Ectodermal cell (in vitro differentiated cells): ENCODE data around the gene GAREM2.

ENCODE experiments used
- H3K27ac ChIP-seq: 2 replicates; pipeline ENCODE4 v1.7.0; 2013; ENCODE audit warnings: mild to moderate bottlenecking, low read depth, low read length; ENCODE audit not compliant: insufficient read depth, poor library complexity, severe bottlenecking
- H3K27me3 ChIP-seq: 2 replicates; pipeline ENCODE4 v1.7.0; 2013; ENCODE audit warnings: mild to moderate bottlenecking, low read length; ENCODE audit not compliant: insufficient read depth, control insufficient read depth, poor library complexity, severe bottlenecking
- H3K36me3 ChIP-seq: one replicate; pipeline ENCODE4 v1.7.0; 2013; ENCODE audit warnings: low read length; ENCODE audit not compliant: control insufficient read depth, insufficient read depth
- H3K4me1 ChIP-seq: one replicate; pipeline ENCODE4 v1.7.0; 2013; ENCODE audit warnings: low read length; ENCODE audit not compliant: control insufficient read depth, insufficient read depth
- H3K4me3 ChIP-seq: 2 replicates; pipeline ENCODE4 v1.7.0; 2013; ENCODE audit warnings: low read depth, low read length, control low read depth; ENCODE audit not compliant: insufficient read depth
- H3K9me3 ChIP-seq: 2 replicates; pipeline ENCODE4 v1.7.0; 2013; ENCODE audit warnings: mild to moderate bottlenecking, low read length, moderate library complexity; ENCODE audit not compliant: control insufficient read depth
- WGBS, 2 experiments: methylation state at CpG; one replicate each; pipeline ENCODE4 v1.1.7; 2013; ENCODE audit warnings: missing lambda C conversion rate in 2 of 2; 5-methylcytosine and 5-hydroxymethylcytosine counted together

GAREM2 gene

GRCh38 chr2:26196683-26197418 is 24.0 kb downstream of the GAREM2 start:
- no peaks in the 10 kb centered on the region for H3K4me1 ChIP-seq
- H3K27me3 ChIP-seq, result no peaks in the 10 kb centered on the region
- H3K27ac ChIP-seq, result no peak overlapping the region
- H3K36me3 ChIP-seq, result peaks cover 15% of the 10 kb centered on the region
- 93 to 96% methylated on average over 9 of the region's 9 CpGs for WGBS, 2 experiments
- no peak overlapping the region for H3K4me3 ChIP-seq
- H3K9me3 ChIP-seq, result no peaks in the 10 kb centered on the region

- Histone ChIP-seq H3K9me3 (no peaks in the 10 kb centered on the region), H3K27me3 (no peaks in the 10 kb centered on the region), H3K36me3 (peaks cover 15% of the 10 kb centered on the region), H3K4me3 (no peak overlapping the region), H3K27ac (no peak overlapping the region), H3K4me1 (no peaks in the 10 kb centered on the region)
- WGBS, 2 experiments, result 90 to 95% methylated on average over 4 of the region's 4 CpGs
These were observed 24.6 kb downstream of the GAREM2 start for GRCh38 chr2:26197516-26197915.

- Histone ChIP-seq H3K4me1 (peaks cover 6% of the 10 kb centered on the region), H3K9me3 (no peaks in the 10 kb centered on the region), H3K27ac (no peak overlapping the region), H3K27me3 (no peaks in the 10 kb centered on the region), H3K36me3 (no peaks in the 10 kb centered on the region), H3K4me3 (no peak overlapping the region)
- 93 to 95% methylated on average over 1 of the region's 1 CpG for WGBS, 2 experiments
These were observed 30.1 kb downstream of the GAREM2 start for GRCh38 chr2:26202981-26203490.

GRCh38 chr2:26203906-26204305 is 31.0 kb downstream of the GAREM2 start:
- no peak overlapping the region for H3K27ac ChIP-seq
- 85 to 90% methylated on average over 7 of the region's 7 CpGs for WGBS, 2 experiments

GRCh38 chr2:26212011-26212410 is 39.1 kb downstream of the GAREM2 start:
- H3K4me3 ChIP-seq, result no peak overlapping the region
- no peak overlapping the region for H3K27ac ChIP-seq
- H3K36me3 ChIP-seq, result peaks cover 7% of the 10 kb centered on the region
- H3K4me1 ChIP-seq, result no peaks in the 10 kb centered on the region
- H3K9me3 ChIP-seq, result no peaks in the 10 kb centered on the region
- WGBS, 2 experiments, result 93 to 95% methylated on average over 5 of the region's 5 CpGs
- H3K27me3 ChIP-seq, result no peaks in the 10 kb centered on the region

More at GRCh38 chr2:26203906-26204305, 31.0 kb downstream of the GAREM2 start:
- H3K4me1 ChIP-seq, result peaks cover 6% of the 10 kb centered on the region
- no peak overlapping the region for H3K4me3 ChIP-seq
- H3K27me3 ChIP-seq, result no peaks in the 10 kb centered on the region
- H3K36me3 ChIP-seq, result no peaks in the 10 kb centered on the region
- H3K9me3 ChIP-seq, result no peaks in the 10 kb centered on the region

- H3K4me3 ChIP-seq, result no peak overlapping the region
- H3K27ac ChIP-seq, result no peak overlapping the region
- H3K9me3 ChIP-seq, result no peaks in the 10 kb centered on the region
- no peaks in the 10 kb centered on the region for H3K4me1 ChIP-seq
- peaks cover 16% of the 10 kb centered on the region for H3K36me3 ChIP-seq
- no peaks in the 10 kb centered on the region for H3K27me3 ChIP-seq
- 97 to 98% methylated on average over 1 of the region's 1 CpG for WGBS, 2 experiments
These were observed 41.9 kb downstream of the GAREM2 start for GRCh38 chr2:26214759-26215158.

GRCh38 chr2:26215833-26216232 is 42.9 kb downstream of the GAREM2 start:
- Histone ChIP-seq H3K36me3 (peaks cover 16% of the 10 kb centered on the region), H3K27ac (no peak overlapping the region), H3K27me3 (no peaks in the 10 kb centered on the region), H3K4me1 (no peaks in the 10 kb centered on the region), H3K4me3 (no peak overlapping the region), H3K9me3 (no peaks in the 10 kb centered on the region)
- 93 to 95% methylated on average over 1 of the region's 1 CpG for WGBS, 2 experiments

GRCh38 chr2:26216587-26216986 is 43.7 kb downstream of the GAREM2 start:
- no peaks in the 10 kb centered on the region for H3K4me1 ChIP-seq
- WGBS, 2 experiments, result 90 to 92% methylated on average over 4 of the region's 4 CpGs
- H3K36me3 ChIP-seq, result peaks cover 16% of the 10 kb centered on the region
- no peak overlapping the region for H3K4me3 ChIP-seq
- H3K27me3 ChIP-seq, result no peaks in the 10 kb centered on the region
- no peaks in the 10 kb centered on the region for H3K9me3 ChIP-seq
- H3K27ac ChIP-seq, result no peak overlapping the region

GRCh38 chr2:26217720-26218119 is 44.8 kb downstream of the GAREM2 start:
- no peaks in the 10 kb centered on the region for H3K4me1 ChIP-seq
- H3K27me3 ChIP-seq, result no peaks in the 10 kb centered on the region
- H3K4me3 ChIP-seq, result no peak overlapping the region
- H3K27ac ChIP-seq, result no peak overlapping the region
- 82 to 83% methylated on average over 6 of the region's 6 CpGs for WGBS, 2 experiments
- H3K36me3 ChIP-seq, result peaks cover 16% of the 10 kb centered on the region
- H3K9me3 ChIP-seq, result no peaks in the 10 kb centered on the region

GRCh38 chr2:26223018-26223417 is 50.1 kb downstream of the GAREM2 start:
- Histone ChIP-seq H3K4me1 (no peaks in the 10 kb centered on the region), H3K36me3 (peaks cover 13% of the 10 kb centered on the region), H3K9me3 (no peaks in the 10 kb centered on the region), H3K27me3 (no peaks in the 10 kb centered on the region), H3K4me3 (no peak overlapping the region), H3K27ac (no peak overlapping the region)
- WGBS, 2 experiments, result 95% methylated on average over 1 of the region's 1 CpG
